H1 (cell line): Measurements from ENCODE around the gene BAIAP2. TPM values are rescaled to one million over a fixed set of nuclear protein-coding genes. Genes with fewer than 3 reads are reported as not detected.

ENCODE experiments used
- ATF2 ChIP-seq: IDR thresholded peaks from 2 replicates; pipeline ENCODE4 v1.6.1; 2012; ENCODE audit warnings: low read length, inconsistent platforms
- BCL11A ChIP-seq, 2 experiments: IDR thresholded peaks; one replicate each; pipeline ENCODE4 v1.6.1; 2011; ENCODE audit warnings: low read depth in 2 of 2, low read length in 2 of 2, mild to moderate bottlenecking in 2 of 2
- CBX8 ChIP-seq: fragments of 300-800, 300-1000 bp; sonication (generic); IDR thresholded peaks from 2 replicates; pipeline ENCODE4 v1.7.1; 2016; ENCODE audit warnings: low read depth, low read length, borderline replicate concordance
- E2F6 ChIP-seq: IDR thresholded peaks from 2 replicates; pipeline ENCODE4 v1.6.1; 2012; ENCODE audit warnings: inconsistent platforms
- GABPA ChIP-seq: IDR thresholded peaks from 2 replicates; pipeline ENCODE4 v1.6.1; 2011; ENCODE audit warnings: mild to moderate bottlenecking, low read length, moderate library complexity, borderline replicate concordance; ENCODE audit not compliant: insufficient read depth
- HDAC2 ChIP-seq, 2 experiments: fragments of 300-600 bp in 1 of 2; sonication (generic) in 1 of 2; IDR thresholded peaks; 2 replicates each; pipeline ENCODE4 v1.6.1; 2011 to 2012; ENCODE audit warnings: low read depth in 2 of 2, low read length in 2 of 2, mild to moderate bottlenecking in 2 of 2, moderate library complexity in 2 of 2, borderline replicate concordance in 1 of 2, inconsistent platforms in 1 of 2
- SIX5 ChIP-seq: IDR thresholded peaks from 2 replicates; pipeline ENCODE4 v1.6.1; 2011; ENCODE audit warnings: mild to moderate bottlenecking, low read depth, low read length
- SUZ12 ChIP-seq: fragments of 200-600 bp; sonication (generic); IDR thresholded peaks from 2 replicates; pipeline ENCODE4 v1.6.1; 2012; ENCODE audit warnings: mild to moderate bottlenecking, inconsistent platforms, low read length, moderate library complexity, mixed read lengths
- polyA plus RNA-seq, 7 experiments: library from polyadenylated mRNA; depleted of rRNA in 3 of 7; stranded (reverse) in 5 of 7; unstranded in 2 of 7; fragments of >200 nt in 5 of 7; fragments of 200-250 nt in 2 of 7; gene quantifications; 1 replicate in 5 of 7; 2 replicates in 1 of 7; 4 replicates in 1 of 7; pipeline versions ENCODE4 v1.2.1 to v1.2.3, GENCODE V29; 2011 to 2013; ENCODE audit warnings: missing spikeins in 2 of 7, mixed read lengths in 2 of 7
- total RNA-seq: library from RNA; stranded (reverse); fragmentation: NEBNext Ultra II Directional; extraction: Animal tissue kit (Norgen Biotek cat#: 25700); gene quantifications from 2 replicates; pipeline ENCODE4 v1.2.1, GENCODE V29; 2021

The BAIAP2 gene
- total and polyA plus RNA-seq, 2 of the 8 experiments (the other 6 are each of a cell fraction or from before 2014, with no cell fraction given): 10.0 to 22.8 TPM

GRCh38 chr17:81084680-81085419, 49.9 kb downstream of the BAIAP2 start (continued):
- TF ChIP-seq ATF2 (no peak), SUZ12 (no peak), SIX5 (no peak), E2F6 (no peak), HDAC2 (IDR thresholded peaks at IDR 0.05; ENCODE audit: borderline replicate concordance in 1 of 2, low read depth in 2 of 2, low read length in 2 of 2) (no peak), CBX8 (no peak), GABPA (no peak), BCL11A (IDR thresholded peaks at IDR 0.05; ENCODE audit: low read depth in 2 of 2, low read length in 2 of 2) (no peak)
- TF ChIP-seq, all 59 proteins: peak for 0
